SK-N-SH treated with all-trans-retinoic acid at 6 μM for 48 hours (cell line): ENCODE results near the gene NAGLU.

ENCODE experiments used
- ATAC-seq: fragments of 200-7000 bp; cut with Tn5 transposase; 3 replicates; pipeline ENCODE4 v1.9.1; 2020; ENCODE audit warnings: mild to moderate bottlenecking, moderate library complexity
- ARNTL ChIP-seq: fragments of 450-650 bp; formaldehyde crosslinking; IDR thresholded peaks from 2 replicates; pipeline ENCODE4 v1.5.0; 2020; ENCODE audit warnings: low read depth, mild to moderate bottlenecking, moderate library complexity, borderline replicate concordance
- BACH2 ChIP-seq: fragments of 250-450 bp; sonication (Bioruptor Pico); IDR thresholded peaks from 2 replicates; pipeline ENCODE4 v1.9.0; 2021; ENCODE audit warnings: mild to moderate bottlenecking, borderline replicate concordance
- ESRRG ChIP-seq: fragments of 250-450 bp; sonication (Bioruptor Pico); IDR thresholded peaks from 2 replicates; pipeline ENCODE4 v1.6.1; 2021; ENCODE audit warnings: mild to moderate bottlenecking
- GLIS3 ChIP-seq: fragments of 250-450 bp; sonication (Bioruptor Pico); IDR thresholded peaks from 2 replicates; pipeline ENCODE4 v1.5.0; 2020; ENCODE audit warnings: mild to moderate bottlenecking, moderate library complexity
- ISL1 ChIP-seq: fragments of 250-450 bp; sonication (Bioruptor Pico); IDR thresholded peaks from 2 replicates; pipeline ENCODE4 v2.1.2; 2022; ENCODE audit warnings: mild to moderate bottlenecking, moderate library complexity
- OSR1 ChIP-seq: fragments of 250-450 bp; sonication (Bioruptor Pico); IDR thresholded peaks from 2 replicates; pipeline ENCODE4 v1.8.0; 2022; ENCODE audit warnings: moderate library complexity, mild to moderate bottlenecking, inconsistent platforms
- PPARA ChIP-seq: fragments of 250-450 bp; sonication (Bioruptor Pico); IDR thresholded peaks from 2 replicates; pipeline ENCODE4 v1.5.0; 2020; ENCODE audit warnings: mild to moderate bottlenecking, borderline replicate concordance
- RARB ChIP-seq: fragments of 250-450 bp; sonication (Bioruptor Pico); IDR thresholded peaks from 2 replicates; pipeline ENCODE4 v1.8.0; 2021; ENCODE audit warnings: mild to moderate bottlenecking, moderate library complexity
- SNAI2 ChIP-seq: fragments of 250-450 bp; sonication (Bioruptor Pico); IDR thresholded peaks from 2 replicates; pipeline ENCODE4 v1.5.0; 2020; ENCODE audit warnings: mild to moderate bottlenecking, moderate library complexity
- TCF4 ChIP-seq: fragments of 250-450 bp; sonication (Bioruptor Pico); IDR thresholded peaks from 2 replicates; pipeline ENCODE4 v1.8.0; 2021; ENCODE audit warnings: mild to moderate bottlenecking, moderate library complexity, borderline replicate concordance
- TOX ChIP-seq: fragments of 250-450 bp; sonication (Bioruptor Pico); IDR thresholded peaks from 2 replicates; pipeline ENCODE4 v1.8.0; 2021; ENCODE audit warnings: mild to moderate bottlenecking, moderate library complexity, borderline replicate concordance
- ZC3H10 ChIP-seq: fragments of 250-450 bp; sonication (Bioruptor Pico); IDR thresholded peaks from 2 replicates; pipeline ENCODE4 v1.5.1; 2021; ENCODE audit warnings: mild to moderate bottlenecking, moderate library complexity
- ZFP3 ChIP-seq: fragments of 250-450 bp; sonication (Bioruptor Pico); IDR thresholded peaks from 2 replicates; pipeline ENCODE4 v1.5.0; 2020; ENCODE audit warnings: mild to moderate bottlenecking, moderate library complexity
- ZFP30 ChIP-seq: fragments of 450-650 bp; formaldehyde crosslinking; IDR thresholded peaks from 2 replicates; pipeline ENCODE4 v1.5.0; 2022; ENCODE audit warnings: mild to moderate bottlenecking, moderate library complexity
- ZNF565 ChIP-seq: fragments of 450-650 bp; formaldehyde crosslinking; conservative IDR thresholded peaks from 2 replicates; pipeline ENCODE4 v1.5.0; 2020; ENCODE audit warnings: low read depth, mild to moderate bottlenecking, moderate library complexity
- ZNF70 ChIP-seq: fragments of 450-650 bp; formaldehyde crosslinking; IDR thresholded peaks from 2 replicates; pipeline ENCODE4 v1.5.0; 2020; ENCODE audit warnings: mild to moderate bottlenecking, moderate library complexity
- ZNF8 ChIP-seq: fragments of 450-650 bp; formaldehyde crosslinking; IDR thresholded peaks from 2 replicates; pipeline ENCODE4 v1.5.0; 2020; ENCODE audit warnings: mild to moderate bottlenecking, moderate library complexity
- TF ChIP-seq, protein P1 (sequence below): fragments of 250-450 bp; sonication (Bioruptor Pico); IDR thresholded peaks from 2 replicates; pipeline ENCODE4 v1.5.1; 2020; ENCODE audit warnings: low read depth, mild to moderate bottlenecking, moderate library complexity
- TF ChIP-seq, protein P2 (sequence below): fragments of 250-450 bp; sonication (Bioruptor Pico); IDR thresholded peaks from 2 replicates; pipeline ENCODE4 v1.5.0; 2020; ENCODE audit warnings: mild to moderate bottlenecking, moderate library complexity
- TF ChIP-seq, protein P3 (sequence below): fragments of 250-450 bp; sonication (Bioruptor Pico); IDR thresholded peaks from 2 replicates; pipeline ENCODE4 v1.5.1; 2021; ENCODE audit warnings: mild to moderate bottlenecking, moderate library complexity
- TF ChIP-seq, protein P4 (sequence below): fragments of 250-450 bp; sonication (Bioruptor Pico); IDR thresholded peaks from 2 replicates; pipeline ENCODE4 v1.8.0; 2020; ENCODE audit warnings: mild to moderate bottlenecking, moderate library complexity, borderline replicate concordance
- TF ChIP-seq, protein P5 (sequence below): fragments of 250-450 bp; sonication (Bioruptor Pico); IDR thresholded peaks from 2 replicates; pipeline ENCODE4 v1.8.0; 2021; ENCODE audit warnings: low read depth, mild to moderate bottlenecking, moderate library complexity, borderline replicate concordance

Gene NAGLU

DNA sequence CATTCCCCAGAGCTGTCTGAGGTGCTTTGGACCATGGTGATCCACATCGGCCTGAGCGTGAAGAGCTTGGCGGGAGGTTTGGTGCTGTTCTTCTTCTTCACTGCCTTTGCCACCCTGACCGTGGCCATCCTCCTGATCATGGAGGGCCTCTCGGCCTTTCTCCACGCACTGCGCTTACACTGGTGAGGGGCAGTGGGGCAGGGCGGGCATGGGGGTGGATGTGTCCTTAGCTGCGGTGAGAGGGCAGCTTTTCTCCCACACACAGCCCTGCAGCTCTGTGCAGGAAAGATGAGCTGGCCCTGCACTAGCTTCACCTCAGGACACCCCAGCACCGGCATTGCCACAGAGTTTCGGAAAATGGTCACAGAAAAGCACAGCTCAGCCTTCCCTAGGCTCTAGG, 21.8 kb upstream of the NAGLU start:
- no peak for ATAC-seq
- TF ChIP-seq ZNF70, result no peak
- no peak for TF ChIP-seq ZFP3 (CRISPR knock-in tag)
- no peak for TF ChIP-seq ZC3H10 (CRISPR knock-in tag)
- TF ChIP-seq, protein P1, sequence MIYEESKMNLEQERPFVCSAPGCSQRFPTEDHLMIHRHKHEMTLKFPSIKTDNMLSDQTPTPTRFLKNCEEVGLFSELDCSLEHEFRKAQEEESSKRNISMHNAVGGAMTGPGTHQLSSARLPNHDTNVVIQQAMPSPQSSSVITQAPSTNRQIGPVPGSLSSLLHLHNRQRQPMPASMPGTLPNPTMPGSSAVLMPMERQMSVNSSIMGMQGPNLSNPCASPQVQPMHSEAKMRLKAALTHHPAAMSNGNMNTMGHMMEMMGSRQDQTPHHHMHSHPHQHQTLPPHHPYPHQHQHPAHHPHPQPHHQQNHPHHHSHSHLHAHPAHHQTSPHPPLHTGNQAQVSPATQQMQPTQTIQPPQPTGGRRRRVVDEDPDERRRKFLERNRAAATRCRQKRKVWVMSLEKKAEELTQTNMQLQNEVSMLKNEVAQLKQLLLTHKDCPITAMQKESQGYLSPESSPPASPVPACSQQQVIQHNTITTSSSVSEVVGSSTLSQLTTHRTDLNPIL (CRISPR knock-in tag), result no peak
- TF ChIP-seq, all 23 proteins: peak for 0

DNA sequence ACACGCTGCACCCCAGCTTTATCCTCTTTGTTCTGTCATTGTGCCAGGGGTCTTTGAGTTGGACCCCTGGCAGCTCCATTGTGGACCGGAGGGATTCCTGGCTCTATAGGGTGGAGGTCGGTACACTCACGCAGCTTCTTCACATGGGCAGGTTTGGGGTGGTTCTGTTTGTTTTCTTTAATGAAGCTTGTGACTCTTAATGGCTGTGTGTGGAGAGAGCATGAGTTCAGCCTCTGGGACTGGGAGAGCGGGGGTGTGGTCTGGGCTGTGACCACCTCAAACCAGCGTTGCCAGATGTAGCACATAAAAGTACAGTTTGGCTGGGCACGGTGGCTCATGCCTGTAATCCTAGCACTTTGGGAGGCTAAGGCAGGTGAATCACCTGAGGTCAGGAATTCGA, 21.2 kb upstream of the NAGLU start:
- ATAC-seq, result no peak
- no peak for TF ChIP-seq ISL1 (CRISPR knock-in tag)
- TF ChIP-seq ESRRG (CRISPR knock-in tag), result no peak
- TF ChIP-seq ARNTL (CRISPR knock-in tag), result no peak
- TF ChIP-seq, protein P2, sequence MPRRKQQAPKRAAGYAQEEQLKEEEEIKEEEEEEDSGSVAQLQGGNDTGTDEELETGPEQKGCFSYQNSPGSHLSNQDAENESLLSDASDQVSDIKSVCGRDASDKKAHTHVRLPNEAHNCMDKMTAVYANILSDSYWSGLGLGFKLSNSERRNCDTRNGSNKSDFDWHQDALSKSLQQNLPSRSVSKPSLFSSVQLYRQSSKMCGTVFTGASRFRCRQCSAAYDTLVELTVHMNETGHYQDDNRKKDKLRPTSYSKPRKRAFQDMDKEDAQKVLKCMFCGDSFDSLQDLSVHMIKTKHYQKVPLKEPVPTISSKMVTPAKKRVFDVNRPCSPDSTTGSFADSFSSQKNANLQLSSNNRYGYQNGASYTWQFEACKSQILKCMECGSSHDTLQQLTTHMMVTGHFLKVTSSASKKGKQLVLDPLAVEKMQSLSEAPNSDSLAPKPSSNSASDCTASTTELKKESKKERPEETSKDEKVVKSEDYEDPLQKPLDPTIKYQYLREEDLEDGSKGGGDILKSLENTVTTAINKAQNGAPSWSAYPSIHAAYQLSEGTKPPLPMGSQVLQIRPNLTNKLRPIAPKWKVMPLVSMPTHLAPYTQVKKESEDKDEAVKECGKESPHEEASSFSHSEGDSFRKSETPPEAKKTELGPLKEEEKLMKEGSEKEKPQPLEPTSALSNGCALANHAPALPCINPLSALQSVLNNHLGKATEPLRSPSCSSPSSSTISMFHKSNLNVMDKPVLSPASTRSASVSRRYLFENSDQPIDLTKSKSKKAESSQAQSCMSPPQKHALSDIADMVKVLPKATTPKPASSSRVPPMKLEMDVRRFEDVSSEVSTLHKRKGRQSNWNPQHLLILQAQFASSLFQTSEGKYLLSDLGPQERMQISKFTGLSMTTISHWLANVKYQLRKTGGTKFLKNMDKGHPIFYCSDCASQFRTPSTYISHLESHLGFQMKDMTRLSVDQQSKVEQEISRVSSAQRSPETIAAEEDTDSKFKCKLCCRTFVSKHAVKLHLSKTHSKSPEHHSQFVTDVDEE, result no peak
- TF ChIP-seq ZNF565 (CRISPR knock-in tag), result no peak
- TF ChIP-seq ZFP30 (CRISPR knock-in tag), result no peak
- TF ChIP-seq, protein P1 (CRISPR knock-in tag), result no peak
- no peak for TF ChIP-seq BACH2 (CRISPR knock-in tag)
- TF ChIP-seq GLIS3 (CRISPR knock-in tag), result no peak
- no peak for TF ChIP-seq RARB (CRISPR knock-in tag)
- no peak for TF ChIP-seq ZNF70
- no peak for TF ChIP-seq TOX (CRISPR knock-in tag)
- TF ChIP-seq, protein P3, sequence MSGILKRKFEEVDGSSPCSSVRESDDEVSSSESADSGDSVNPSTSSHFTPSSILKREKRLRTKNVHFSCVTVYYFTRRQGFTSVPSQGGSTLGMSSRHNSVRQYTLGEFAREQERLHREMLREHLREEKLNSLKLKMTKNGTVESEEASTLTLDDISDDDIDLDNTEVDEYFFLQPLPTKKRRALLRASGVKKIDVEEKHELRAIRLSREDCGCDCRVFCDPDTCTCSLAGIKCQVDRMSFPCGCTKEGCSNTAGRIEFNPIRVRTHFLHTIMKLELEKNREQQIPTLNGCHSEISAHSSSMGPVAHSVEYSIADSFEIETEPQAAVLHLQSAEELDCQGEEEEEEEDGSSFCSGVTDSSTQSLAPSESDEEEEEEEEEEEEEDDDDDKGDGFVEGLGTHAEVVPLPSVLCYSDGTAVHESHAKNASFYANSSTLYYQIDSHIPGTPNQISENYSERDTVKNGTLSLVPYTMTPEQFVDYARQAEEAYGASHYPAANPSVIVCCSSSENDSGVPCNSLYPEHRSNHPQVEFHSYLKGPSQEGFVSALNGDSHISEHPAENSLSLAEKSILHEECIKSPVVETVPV (CRISPR knock-in tag), result no peak
- no peak for TF ChIP-seq PPARA (CRISPR knock-in tag)
- TF ChIP-seq ZFP3 (CRISPR knock-in tag), result no peak
- TF ChIP-seq ZC3H10 (CRISPR knock-in tag), result no peak
- TF ChIP-seq OSR1, result no peak
- TF ChIP-seq, protein P4, sequence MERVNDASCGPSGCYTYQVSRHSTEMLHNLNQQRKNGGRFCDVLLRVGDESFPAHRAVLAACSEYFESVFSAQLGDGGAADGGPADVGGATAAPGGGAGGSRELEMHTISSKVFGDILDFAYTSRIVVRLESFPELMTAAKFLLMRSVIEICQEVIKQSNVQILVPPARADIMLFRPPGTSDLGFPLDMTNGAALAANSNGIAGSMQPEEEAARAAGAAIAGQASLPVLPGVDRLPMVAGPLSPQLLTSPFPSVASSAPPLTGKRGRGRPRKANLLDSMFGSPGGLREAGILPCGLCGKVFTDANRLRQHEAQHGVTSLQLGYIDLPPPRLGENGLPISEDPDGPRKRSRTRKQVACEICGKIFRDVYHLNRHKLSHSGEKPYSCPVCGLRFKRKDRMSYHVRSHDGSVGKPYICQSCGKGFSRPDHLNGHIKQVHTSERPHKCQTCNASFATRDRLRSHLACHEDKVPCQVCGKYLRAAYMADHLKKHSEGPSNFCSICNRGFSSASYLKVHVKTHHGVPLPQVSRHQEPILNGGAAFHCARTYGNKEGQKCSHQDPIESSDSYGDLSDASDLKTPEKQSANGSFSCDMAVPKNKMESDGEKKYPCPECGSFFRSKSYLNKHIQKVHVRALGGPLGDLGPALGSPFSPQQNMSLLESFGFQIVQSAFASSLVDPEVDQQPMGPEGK, result no peak
- no peak for TF ChIP-seq TCF4 (CRISPR knock-in tag)
- TF ChIP-seq, protein P5, sequence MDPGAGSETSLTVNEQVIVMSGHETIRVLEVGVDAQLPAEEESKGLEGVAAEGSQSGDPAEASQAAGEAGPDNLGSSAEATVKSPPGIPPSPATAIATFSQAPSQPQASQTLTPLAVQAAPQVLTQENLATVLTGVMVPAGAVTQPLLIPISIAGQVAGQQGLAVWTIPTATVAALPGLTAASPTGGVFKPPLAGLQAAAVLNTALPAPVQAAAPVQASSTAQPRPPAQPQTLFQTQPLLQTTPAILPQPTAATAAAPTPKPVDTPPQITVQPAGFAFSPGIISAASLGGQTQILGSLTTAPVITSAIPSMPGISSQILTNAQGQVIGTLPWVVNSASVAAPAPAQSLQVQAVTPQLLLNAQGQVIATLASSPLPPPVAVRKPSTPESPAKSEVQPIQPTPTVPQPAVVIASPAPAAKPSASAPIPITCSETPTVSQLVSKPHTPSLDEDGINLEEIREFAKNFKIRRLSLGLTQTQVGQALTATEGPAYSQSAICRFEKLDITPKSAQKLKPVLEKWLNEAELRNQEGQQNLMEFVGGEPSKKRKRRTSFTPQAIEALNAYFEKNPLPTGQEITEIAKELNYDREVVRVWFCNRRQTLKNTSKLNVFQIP (CRISPR knock-in tag), result no peak
- TF ChIP-seq, all 23 proteins: peak for 0

DNA sequence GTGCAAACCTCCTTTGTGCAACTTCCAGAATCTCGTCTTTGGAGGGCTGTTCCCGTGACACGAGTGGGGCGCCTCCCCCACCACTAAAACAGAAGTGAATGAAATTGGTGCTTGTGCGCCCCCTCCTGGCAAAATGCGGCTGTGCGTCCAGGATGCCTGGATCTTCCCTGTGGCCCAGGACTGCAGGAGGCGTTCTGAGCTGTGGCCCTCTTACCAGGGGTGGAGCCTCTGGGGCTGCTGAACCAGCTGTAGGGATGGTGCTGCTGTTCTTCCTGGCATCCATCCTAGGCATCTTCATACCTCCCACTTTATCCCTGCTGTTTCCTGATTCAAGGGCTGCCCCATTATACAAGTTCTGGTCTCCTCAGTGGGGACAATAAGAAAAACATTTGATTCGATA, 18.5 kb upstream of the NAGLU start:
- TF ChIP-seq OSR1 (no peak), PPARA (CRISPR knock-in tag) (no peak), SNAI2 (no peak), ZNF8 (CRISPR knock-in tag) (no peak)
- TF ChIP-seq, protein P4, result peak; percentile 48; the same call in 1 of the 2 replicates
- TF ChIP-seq, protein P3 (CRISPR knock-in tag), result no peak
- ATAC-seq, result peak; percentile 80
